Measurements from ENCODE around the gene KRT17. TPM values are rescaled to one million over a fixed set of nuclear protein-coding genes. Genes with fewer than 3 reads are reported as not detected.
"Not testable (repeated sequence)": the region's sequence is repeated elsewhere in the genome, so short reads cannot be mapped to it uniquely, and the experiment has no call there.

KRT17 gene
- total and polyA plus RNA-seq, 2 donors (not counting 1 experiment from before 2014, with no cell fraction given), result 0.50 to 0.89 TPM

DNA sequence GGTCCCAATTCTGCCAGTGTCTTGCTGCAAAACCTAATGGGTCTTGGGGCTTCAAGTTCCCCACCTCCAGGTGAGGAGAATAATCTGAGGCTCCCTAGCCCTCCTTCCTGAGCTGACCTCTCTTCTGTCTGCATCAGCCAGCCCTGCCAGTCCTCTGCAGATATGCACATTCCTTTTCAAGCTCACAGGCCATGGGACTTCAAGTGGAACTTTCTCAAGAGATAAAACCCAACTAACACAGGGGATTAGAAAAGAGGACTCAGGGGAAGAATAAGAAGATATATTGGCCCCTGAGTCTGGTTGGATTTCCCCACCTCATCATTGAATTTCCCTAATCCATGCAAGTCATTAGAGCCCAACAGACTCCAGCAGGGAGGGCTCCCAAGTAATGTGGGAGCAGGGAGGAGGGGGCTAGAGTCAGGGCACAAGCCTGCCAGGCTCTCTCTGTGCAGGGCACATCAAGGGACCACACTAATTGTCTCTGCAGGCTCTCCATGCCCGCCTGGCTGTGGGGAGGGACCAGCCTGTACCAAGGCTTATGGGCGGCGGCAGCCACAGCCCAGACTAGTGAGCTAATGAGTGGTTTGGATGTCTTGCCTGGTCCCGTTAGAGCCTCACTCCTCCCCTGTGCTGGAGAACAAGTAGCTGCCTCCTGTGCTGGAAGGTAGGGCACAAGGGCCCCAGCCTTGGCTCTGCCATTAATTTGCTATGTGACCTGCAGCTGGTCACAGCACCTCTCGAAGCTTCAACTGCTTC lies 38.9 kb downstream of the KRT17 start:
- H3K4me1 ChIP-seq (ENCODE audit: control insufficient read depth, extremely low read depth, insufficient read depth, low read length), result no peaks in the 10 kb centered on the region
- H3K9me3 ChIP-seq (ENCODE audit: control insufficient read depth, insufficient read depth, low read depth, low read length), result no peaks in the 10 kb centered on the region
- no peaks in the 10 kb centered on the region for H3K27me3 ChIP-seq (ENCODE audit: control insufficient read depth, insufficient read depth, low read length)
- no peak for DNase-seq (ENCODE audit: low read depth in 2 of 2)
- no peaks in the 10 kb centered on the region for H3K36me3 ChIP-seq (ENCODE audit: control insufficient read depth, insufficient read depth, low read length)
- TF ChIP-seq EZH2 (IDR thresholded peaks at IDR 0.05; ENCODE audit: low read length, missing control alignments), result no peak
- TF ChIP-seq, protein P1, sequence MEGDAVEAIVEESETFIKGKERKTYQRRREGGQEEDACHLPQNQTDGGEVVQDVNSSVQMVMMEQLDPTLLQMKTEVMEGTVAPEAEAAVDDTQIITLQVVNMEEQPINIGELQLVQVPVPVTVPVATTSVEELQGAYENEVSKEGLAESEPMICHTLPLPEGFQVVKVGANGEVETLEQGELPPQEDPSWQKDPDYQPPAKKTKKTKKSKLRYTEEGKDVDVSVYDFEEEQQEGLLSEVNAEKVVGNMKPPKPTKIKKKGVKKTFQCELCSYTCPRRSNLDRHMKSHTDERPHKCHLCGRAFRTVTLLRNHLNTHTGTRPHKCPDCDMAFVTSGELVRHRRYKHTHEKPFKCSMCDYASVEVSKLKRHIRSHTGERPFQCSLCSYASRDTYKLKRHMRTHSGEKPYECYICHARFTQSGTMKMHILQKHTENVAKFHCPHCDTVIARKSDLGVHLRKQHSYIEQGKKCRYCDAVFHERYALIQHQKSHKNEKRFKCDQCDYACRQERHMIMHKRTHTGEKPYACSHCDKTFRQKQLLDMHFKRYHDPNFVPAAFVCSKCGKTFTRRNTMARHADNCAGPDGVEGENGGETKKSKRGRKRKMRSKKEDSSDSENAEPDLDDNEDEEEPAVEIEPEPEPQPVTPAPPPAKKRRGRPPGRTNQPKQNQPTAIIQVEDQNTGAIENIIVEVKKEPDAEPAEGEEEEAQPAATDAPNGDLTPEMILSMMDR (conservative IDR thresholded peaks at IDR 0.05 in 1 of 2, IDR thresholded peaks at IDR 0.05 in 1 of 2; ENCODE audit: low read depth in 1 of 2, low read length in 2 of 2), result no peak
- no peak overlapping the region for H3K4me3 ChIP-seq (replicated peaks in 1 of 4; ENCODE audit: control extremely low read depth in 1 of 4, insufficient read depth in 1 of 4, low read depth in 3 of 4, low read length in 4 of 4)
- H3K79me2 ChIP-seq (ENCODE audit: control insufficient read depth, insufficient read depth, low read length), result no peaks in the 10 kb centered on the region
- no peak overlapping the region for H3K9ac ChIP-seq (ENCODE audit: insufficient read depth, low read length)
- no peaks in the 10 kb centered on the region for H4K20me1 ChIP-seq (ENCODE audit: control insufficient read depth, extremely low read depth, insufficient read depth, low read length)
- no peak overlapping the region for H3K4me2 ChIP-seq (ENCODE audit: extremely low read depth, insufficient read depth, low read length)
- no peak overlapping the region for H2AFZ ChIP-seq (ENCODE audit: low read length)
- no peak overlapping the region for H3K27ac ChIP-seq (ENCODE audit: insufficient read depth, low read length)

DNA sequence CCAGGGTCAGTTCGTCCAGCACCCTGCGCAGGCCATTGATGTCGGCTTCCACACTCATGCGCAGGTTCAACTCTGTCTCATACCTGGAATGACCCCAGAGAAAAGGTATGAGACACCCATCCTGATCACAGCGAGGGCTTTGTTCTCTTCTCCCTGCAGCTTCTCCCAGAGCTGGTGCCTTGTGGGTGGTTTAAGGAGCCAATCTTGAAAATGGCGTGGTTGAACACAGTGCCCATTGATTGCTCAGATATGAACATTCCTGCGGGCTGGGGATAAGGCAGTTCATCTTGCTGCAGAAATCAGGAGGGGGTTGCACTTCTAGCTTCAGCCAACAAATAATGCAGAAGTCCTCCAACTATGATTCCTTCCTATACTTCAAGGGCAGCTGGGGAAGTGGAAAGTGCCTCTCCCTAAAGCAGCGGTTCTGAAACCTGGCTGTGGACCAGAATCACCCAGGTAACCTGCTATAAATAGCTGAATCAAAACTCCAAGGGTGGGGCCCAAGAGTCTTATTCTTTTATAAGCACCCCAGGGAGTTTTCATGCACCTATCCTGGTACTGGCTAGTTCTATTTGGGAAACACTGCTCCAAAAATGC lies 39.9 kb downstream of the KRT17 start:
- H3K4me3 ChIP-seq (replicated peaks in 1 of 4; ENCODE audit: control extremely low read depth in 1 of 4, insufficient read depth in 1 of 4, low read depth in 3 of 4, low read length in 4 of 4); H4K20me1 ChIP-seq (ENCODE audit: control insufficient read depth, extremely low read depth, insufficient read depth, low read length); H3K9me3 ChIP-seq (ENCODE audit: control insufficient read depth, insufficient read depth, low read depth, low read length); DNase-seq (ENCODE audit: low read depth in 2 of 2); H3K27me3 ChIP-seq (ENCODE audit: control insufficient read depth, insufficient read depth, low read length); H3K4me2 ChIP-seq (ENCODE audit: extremely low read depth, insufficient read depth, low read length); H3K79me2 ChIP-seq (ENCODE audit: control insufficient read depth, insufficient read depth, low read length); H2AFZ ChIP-seq (ENCODE audit: low read length); H3K36me3 ChIP-seq (ENCODE audit: control insufficient read depth, insufficient read depth, low read length); H3K9ac ChIP-seq (ENCODE audit: insufficient read depth, low read length); H3K27ac ChIP-seq (ENCODE audit: insufficient read depth, low read length); H3K4me1 ChIP-seq (ENCODE audit: control insufficient read depth, extremely low read depth, insufficient read depth, low read length): not testable (repeated sequence)

DNA sequence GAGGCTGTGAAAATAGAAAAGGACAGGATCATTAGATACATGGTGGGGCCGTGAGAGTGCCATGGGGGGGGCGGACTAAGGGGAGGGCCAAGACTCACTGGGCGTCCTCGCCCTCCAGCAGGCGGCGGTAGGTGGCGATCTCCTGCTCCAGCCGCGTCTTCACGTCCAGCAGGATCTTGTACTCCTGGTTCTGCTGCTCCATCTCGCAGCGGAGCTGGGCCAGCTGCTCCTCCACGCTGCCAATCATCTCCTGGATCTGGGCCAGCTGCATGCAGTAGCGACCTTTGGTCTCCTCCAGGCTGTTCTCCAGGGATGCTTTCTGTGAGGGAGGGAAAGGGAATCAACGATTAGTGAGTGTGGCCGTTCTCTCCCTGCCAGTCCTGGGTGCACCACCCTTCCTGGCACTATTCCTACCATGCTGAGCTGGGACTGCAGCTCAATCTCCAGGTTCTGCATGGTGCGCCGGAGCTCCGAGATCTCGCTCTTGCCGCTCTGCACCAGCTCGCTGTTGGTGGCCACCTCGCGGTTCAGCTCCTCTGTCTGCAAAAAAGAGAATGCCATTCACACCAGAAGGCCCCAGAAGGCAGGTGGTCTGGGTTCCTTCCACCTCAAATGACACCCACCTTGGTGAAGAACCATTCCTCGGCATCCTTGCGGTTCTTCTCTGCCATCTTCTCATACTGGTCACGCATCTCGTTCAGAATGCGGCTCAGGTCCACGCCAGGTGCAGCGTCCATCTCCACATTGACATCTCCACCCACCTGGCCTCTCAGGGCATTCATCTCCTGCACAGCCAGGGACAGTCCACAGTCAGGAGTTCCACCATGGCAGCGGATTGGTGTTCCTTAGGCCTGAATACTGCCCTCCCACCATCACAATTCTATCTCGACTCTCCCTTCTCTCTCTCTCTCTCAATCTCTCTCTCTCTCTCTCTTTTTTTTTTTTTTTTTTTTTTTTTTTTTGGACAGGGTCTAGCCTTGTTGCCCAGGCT lies 40.9 kb downstream of the KRT17 start:
- H3K27me3 ChIP-seq (ENCODE audit: control insufficient read depth, insufficient read depth, low read length), result no peaks in the 10 kb centered on the region
- no peaks in the 10 kb centered on the region for H4K20me1 ChIP-seq (ENCODE audit: control insufficient read depth, extremely low read depth, insufficient read depth, low read length)
- no peak overlapping the region for H3K9ac ChIP-seq (ENCODE audit: insufficient read depth, low read length)
- H3K27ac ChIP-seq (ENCODE audit: insufficient read depth, low read length), result no peak overlapping the region
- no peaks in the 10 kb centered on the region for H3K4me1 ChIP-seq (ENCODE audit: control insufficient read depth, extremely low read depth, insufficient read depth, low read length)
- no peak overlapping the region for H2AFZ ChIP-seq (ENCODE audit: low read length)
- no peak for TF ChIP-seq EZH2 (IDR thresholded peaks at IDR 0.05; ENCODE audit: low read length, missing control alignments)
- TF ChIP-seq, protein P1 (conservative IDR thresholded peaks at IDR 0.05 in 1 of 2, IDR thresholded peaks at IDR 0.05 in 1 of 2; ENCODE audit: low read depth in 1 of 2, low read length in 2 of 2), result no peak
- DNase-seq (ENCODE audit: low read depth in 2 of 2), result no peak
- no peak overlapping the region for H3K4me3 ChIP-seq (replicated peaks in 1 of 4; ENCODE audit: control extremely low read depth in 1 of 4, insufficient read depth in 1 of 4, low read depth in 3 of 4, low read length in 4 of 4)
- no peaks in the 10 kb centered on the region for H3K9me3 ChIP-seq (ENCODE audit: control insufficient read depth, insufficient read depth, low read depth, low read length)
- no peaks in the 10 kb centered on the region for H3K36me3 ChIP-seq (ENCODE audit: control insufficient read depth, insufficient read depth, low read length)
- H3K4me2 ChIP-seq (ENCODE audit: extremely low read depth, insufficient read depth, low read length), result no peak overlapping the region
- no peaks in the 10 kb centered on the region for H3K79me2 ChIP-seq (ENCODE audit: control insufficient read depth, insufficient read depth, low read length)

DNA sequence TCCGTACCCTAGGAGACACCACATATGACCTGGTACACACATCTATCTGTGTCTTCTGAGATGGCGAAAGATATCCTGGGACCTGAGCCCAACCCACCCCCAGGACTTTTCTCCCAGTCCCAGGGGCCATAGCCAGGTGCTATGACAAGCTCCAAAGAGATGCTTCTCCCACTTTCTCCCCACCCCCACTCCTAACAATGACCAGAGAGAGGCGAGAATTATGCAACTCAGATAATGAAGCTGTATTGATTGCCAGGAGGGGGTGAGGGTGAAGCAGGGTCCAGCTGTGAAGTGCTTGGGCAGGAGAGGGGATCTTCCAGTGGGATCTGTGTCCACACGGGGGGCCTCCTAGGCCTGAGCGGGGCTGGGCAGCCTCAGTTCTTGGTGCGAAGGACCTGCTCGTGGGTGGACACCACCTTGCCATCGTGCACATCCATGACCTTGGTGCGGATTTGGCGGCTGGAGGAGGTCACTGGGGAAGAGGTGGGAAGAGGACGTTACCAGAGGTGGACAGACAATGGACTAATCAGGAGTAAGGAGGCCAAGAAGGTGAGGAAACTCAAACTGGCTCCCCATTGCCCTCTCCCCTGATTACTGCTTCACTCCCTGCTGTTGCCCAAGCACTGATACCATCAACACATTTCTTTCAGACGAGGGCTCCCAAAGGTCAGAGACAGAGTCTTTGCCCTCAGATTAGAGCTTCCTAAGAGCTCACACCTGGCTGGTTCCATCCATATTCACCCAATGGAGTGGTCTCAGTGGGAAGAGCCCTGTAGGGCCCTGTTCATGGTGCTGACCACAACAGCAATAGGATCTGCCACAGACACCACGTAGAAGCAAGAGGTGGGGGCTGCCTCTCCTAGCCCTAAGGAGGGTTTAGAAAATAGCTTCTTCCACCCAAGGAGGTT lies 42.1 kb downstream of the KRT17 start:
- H3K9me3 ChIP-seq (ENCODE audit: control insufficient read depth, insufficient read depth, low read depth, low read length); DNase-seq (ENCODE audit: low read depth in 2 of 2); H3K4me1 ChIP-seq (ENCODE audit: control insufficient read depth, extremely low read depth, insufficient read depth, low read length); H3K27ac ChIP-seq (ENCODE audit: insufficient read depth, low read length); H3K4me2 ChIP-seq (ENCODE audit: extremely low read depth, insufficient read depth, low read length); H2AFZ ChIP-seq (ENCODE audit: low read length); H3K4me3 ChIP-seq (replicated peaks in 1 of 4; ENCODE audit: control extremely low read depth in 1 of 4, insufficient read depth in 1 of 4, low read depth in 3 of 4, low read length in 4 of 4); H3K9ac ChIP-seq (ENCODE audit: insufficient read depth, low read length); H3K36me3 ChIP-seq (ENCODE audit: control insufficient read depth, insufficient read depth, low read length); H3K79me2 ChIP-seq (ENCODE audit: control insufficient read depth, insufficient read depth, low read length); H3K27me3 ChIP-seq (ENCODE audit: control insufficient read depth, insufficient read depth, low read length); H4K20me1 ChIP-seq (ENCODE audit: control insufficient read depth, extremely low read depth, insufficient read depth, low read length): not testable (repeated sequence)
